IMR-90 (cell line): Measurements from ENCODE around the gene NR4A1. TPM values are rescaled to one million over a fixed set of nuclear protein-coding genes. Genes with fewer than 3 reads are reported as not detected.

ENCODE experiments used
- ATAC-seq: fragments of 200-7000 bp; cut with Tn5 transposase; 2 replicates; pipeline ENCODE4 v1.9.1; 2020; ENCODE audit warnings: low read depth, mild to moderate bottlenecking, moderate library complexity
- BruUV-seq: library from RNA; stranded (reverse); fragments of 400-500 nt; replicated peaks from 2 replicates; lab custom pipeline; 2021; lab: Mats Ljungman, UMichigan
- CTCF ChIA-PET: fragments of 300-600 bp; formaldehyde crosslinking; extraction: SDS; loops from one replicate; lab custom pipeline; 2021; ENCODE audit warnings: antibody characterized with exemption; lab: Yijun Ruan, JAX
- POLR2A ChIA-PET: fragments of 300-600 bp; sonication (Branson Sonifier 250); formaldehyde crosslinking; loops from one replicate; lab custom pipeline; 2022; ENCODE audit warnings: antibody characterized with exemption; ENCODE audit not compliant: unreplicated experiment; lab: Charles Lee
- DNase-seq: peaks from one replicate; pipeline ENCODE4 v3.0.0; 2013
- H2AFZ ChIP-seq: replicated peaks from 2 replicates; pipeline ENCODE3; 2013; ENCODE audit warnings: low read length, mild to moderate bottlenecking; ENCODE audit not compliant: poor library complexity
- H2AK5ac ChIP-seq: 2 replicates; pipeline ENCODE4 v1.6.1; 2013; ENCODE audit warnings: low read depth, low read length, inconsistent platforms
- H2AK9ac ChIP-seq: replicated peaks from 2 replicates; pipeline ENCODE3; 2013; ENCODE audit warnings: mild to moderate bottlenecking, low read depth, low read length, moderate library complexity; ENCODE audit not compliant: poor library complexity
- H2BK120ac ChIP-seq: 2 replicates; pipeline ENCODE4 v1.6.1; 2013; ENCODE audit warnings: low read depth, low read length, inconsistent platforms
- H2BK15ac ChIP-seq: 3 replicates; pipeline ENCODE4 v1.6.1; 2013; ENCODE audit warnings: low read depth, low read length, inconsistent platforms
- H2BK20ac ChIP-seq: 2 replicates; pipeline ENCODE4 v1.6.1; 2013; ENCODE audit warnings: low read depth, mild to moderate bottlenecking, inconsistent platforms, low read length, moderate library complexity
- H2BK5ac ChIP-seq: 2 replicates; pipeline ENCODE4 v1.6.1; 2013; ENCODE audit warnings: mild to moderate bottlenecking, low read depth, low read length, inconsistent platforms; ENCODE audit not compliant: poor library complexity, severe bottlenecking
- H3K14ac ChIP-seq: replicated peaks from 2 replicates; pipeline ENCODE4 v1.6.1; 2013; ENCODE audit warnings: low read depth, low read length, inconsistent platforms
- H3K18ac ChIP-seq: 2 replicates; pipeline ENCODE4 v1.6.1; 2013; ENCODE audit warnings: low read depth, low read length, control low read depth
- H3K23ac ChIP-seq: 2 replicates; pipeline ENCODE4 v1.6.1; 2013; ENCODE audit warnings: low read depth, low read length, inconsistent platforms
- H3K27ac ChIP-seq: 2 replicates; pipeline ENCODE4 v1.5.1; 2013; ENCODE audit warnings: mild to moderate bottlenecking, control low read depth, low read length; ENCODE audit not compliant: insufficient read depth
- H3K27me3 ChIP-seq: 2 replicates; pipeline ENCODE4 v1.6.1; 2013; ENCODE audit warnings: low read length; ENCODE audit not compliant: control insufficient read depth, insufficient read depth
- H3K36me3 ChIP-seq: 2 replicates; pipeline ENCODE4 v1.6.1; 2013; ENCODE audit warnings: low read length, mixed read lengths; ENCODE audit not compliant: control insufficient read depth, insufficient read depth
- H3K4ac ChIP-seq: 2 replicates; pipeline ENCODE4 v1.6.1; 2013; ENCODE audit warnings: low read depth, low read length, inconsistent platforms
- H3K4me1 ChIP-seq: 2 replicates; pipeline ENCODE4 v1.6.1; 2013; ENCODE audit warnings: low read length, mixed read lengths; ENCODE audit not compliant: control insufficient read depth, insufficient read depth
- H3K4me2 ChIP-seq: 2 replicates; pipeline ENCODE4 v1.6.1; 2013; ENCODE audit warnings: low read depth, mild to moderate bottlenecking, control low read depth, low read length, moderate library complexity
- H3K4me3 ChIP-seq: 2 replicates; pipeline ENCODE4 v1.5.1; 2013; ENCODE audit warnings: low read depth, mild to moderate bottlenecking, control low read depth, low read length, moderate library complexity; ENCODE audit not compliant: insufficient read depth
- H3K56ac ChIP-seq: 2 replicates; pipeline ENCODE4 v1.6.1; 2013; ENCODE audit warnings: low read length, inconsistent platforms; ENCODE audit not compliant: insufficient read depth; ENCODE audit errors: extremely low read depth
- H3K79me1 ChIP-seq, 2 experiments: 2 replicates each; pipeline ENCODE4 v1.6.1; 2013; ENCODE audit warnings: low read length in 2 of 2, inconsistent platforms in 1 of 2, low read depth in 1 of 2
- H3K9ac ChIP-seq: 2 replicates; pipeline ENCODE4 v1.6.1; 2013; ENCODE audit warnings: low read depth, low read length, control low read depth
- H3K9me1 ChIP-seq: 2 replicates; pipeline ENCODE4 v1.6.1; 2013; ENCODE audit warnings: low read length, inconsistent platforms; ENCODE audit not compliant: insufficient read depth
- H3K9me3 ChIP-seq: 2 replicates; pipeline ENCODE4 v1.6.1; 2013; ENCODE audit warnings: low read length; ENCODE audit not compliant: control insufficient read depth, insufficient read depth
- H4K20me1 ChIP-seq: 2 replicates; pipeline ENCODE4 v1.6.1; 2013; ENCODE audit warnings: low read length, inconsistent platforms; ENCODE audit not compliant: insufficient read depth
- H4K5ac ChIP-seq: 2 replicates; pipeline ENCODE4 v1.6.1; 2013; ENCODE audit warnings: mild to moderate bottlenecking, low read depth, low read length, control low read depth
- H4K8ac ChIP-seq, 2 experiments: 2 replicates each; pipeline ENCODE4 v1.6.1; 2013; ENCODE audit warnings: low read depth in 2 of 2, low read length in 2 of 2, control low read depth in 1 of 2, inconsistent platforms in 1 of 2
- H4K91ac ChIP-seq: 2 replicates; pipeline ENCODE4 v1.6.1; 2013; ENCODE audit warnings: low read depth, low read length, inconsistent platforms; ENCODE audit not compliant: insufficient read depth
- BHLHE40 ChIP-seq: fragments of 150-350 bp; IDR thresholded peaks from 2 replicates; pipeline ENCODE4 v1.6.1; 2016; ENCODE audit warnings: mild to moderate bottlenecking, low read depth, low read length
- CEBPB ChIP-seq: IDR thresholded peaks from 2 replicates; pipeline ENCODE4 v1.6.1; 2012; ENCODE audit warnings: low read depth, low read length, improper control_type of control experiment
- CHD1 ChIP-seq: IDR thresholded peaks from 2 replicates; pipeline ENCODE4 v1.6.1; 2012; ENCODE audit warnings: low read depth, low read length, improper control_type of control experiment
- FOS ChIP-seq: fragments of 150-350 bp; IDR thresholded peaks from 2 replicates; pipeline ENCODE4 v1.6.1; 2016; ENCODE audit warnings: low read depth, low read length
- MAZ ChIP-seq: IDR thresholded peaks from 2 replicates; pipeline ENCODE4 v1.6.1; 2012; ENCODE audit warnings: low read depth, mild to moderate bottlenecking, low read length, improper control_type of control experiment, moderate library complexity, borderline replicate concordance
- POLR2A ChIP-seq: IDR thresholded peaks from 2 replicates; pipeline ENCODE4 v1.6.1; 2012; ENCODE audit warnings: mild to moderate bottlenecking, low read depth, low read length
- RAD21 ChIP-seq: IDR thresholded peaks from 2 replicates; pipeline ENCODE4 v1.6.1; 2012; ENCODE audit warnings: low read length, improper control_type of control experiment
- RCOR1 ChIP-seq: IDR thresholded peaks from 2 replicates; pipeline ENCODE4 v1.6.1; 2012; ENCODE audit warnings: mild to moderate bottlenecking, low read length, improper control_type of control experiment; ENCODE audit not compliant: insufficient replicate concordance
- RFX5 ChIP-seq: IDR thresholded peaks from 2 replicates; pipeline ENCODE4 v1.8.0; 2012; ENCODE audit warnings: low read depth, mild to moderate bottlenecking, low read length, moderate library complexity
- SMC3 ChIP-seq: fragments of 150-350 bp; IDR thresholded peaks from 2 replicates; pipeline ENCODE4 v1.6.1; 2016; ENCODE audit warnings: low read depth, mild to moderate bottlenecking, antibody characterized with exemption, low read length, moderate library complexity
- WGBS, 2 experiments: methylation state at CpG; one replicate each; pipeline versions ENCODE4 v1.1.5 to v1.1.7; 2013; ENCODE audit warnings: missing lambda C conversion rate in 2 of 2; ENCODE audit not compliant: insufficient read length in 1 of 2; ENCODE audit errors: extremely low coverage in 2 of 2; 5-methylcytosine and 5-hydroxymethylcytosine counted together
- dilution Hi-C: fragments of 300-500 bp; cut with HindIII; formaldehyde crosslinking; loops from one replicate; pipeline ENCODE4 v1.14.3; 2018; ENCODE audit warnings: low sequenced_read_pairs; ENCODE audit not compliant: unreplicated experiment
- in situ Hi-C: fragments of 300-500 bp; cut with MboI; formaldehyde crosslinking; loops from 3 replicates; pipeline ENCODE4 v1.14.3; 2019; ENCODE audit warnings: low sequenced_read_pairs, inconsistent platforms, mixed read lengths
- intact Hi-C: fragments of 100-400 bp; cut with micrococcal nuclease; formaldehyde crosslinking; loops from 2 replicates; pipeline ENCODE4 v1.10.0; 2022
- polyA plus RNA-seq, 3 experiments: library from polyadenylated mRNA; depleted of rRNA; stranded (reverse); fragments of >200 nt; gene quantifications; 2 replicates each; pipeline ENCODE4 v1.2.3, GENCODE V29; 2012; ENCODE audit warnings: low replicate concordance in 1 of 3
- total RNA-seq: library from RNA; depleted of rRNA; stranded (reverse); fragments of >200 nt; gene quantifications from 2 replicates; pipeline ENCODE4 v1.2.3, GENCODE V29; 2012
- TF ChIP-seq, protein P1 (sequence below): conservative IDR thresholded peaks from 2 replicates; pipeline ENCODE4 v1.5.1; 2012; ENCODE audit warnings: mild to moderate bottlenecking, low read depth, low read length, improper control_type of control experiment
- TF ChIP-seq, protein P2 (sequence below): fragments of 150-350 bp; IDR thresholded peaks from 2 replicates; pipeline ENCODE4 v1.6.1; 2017; ENCODE audit warnings: mild to moderate bottlenecking, antibody characterized with exemption, low read length, low read depth

The NR4A1 gene
- total and polyA plus RNA-seq, 2 of the 4 experiments (the other 2 are of a cell fraction), result 6.6 to 34.1 TPM

DNA sequence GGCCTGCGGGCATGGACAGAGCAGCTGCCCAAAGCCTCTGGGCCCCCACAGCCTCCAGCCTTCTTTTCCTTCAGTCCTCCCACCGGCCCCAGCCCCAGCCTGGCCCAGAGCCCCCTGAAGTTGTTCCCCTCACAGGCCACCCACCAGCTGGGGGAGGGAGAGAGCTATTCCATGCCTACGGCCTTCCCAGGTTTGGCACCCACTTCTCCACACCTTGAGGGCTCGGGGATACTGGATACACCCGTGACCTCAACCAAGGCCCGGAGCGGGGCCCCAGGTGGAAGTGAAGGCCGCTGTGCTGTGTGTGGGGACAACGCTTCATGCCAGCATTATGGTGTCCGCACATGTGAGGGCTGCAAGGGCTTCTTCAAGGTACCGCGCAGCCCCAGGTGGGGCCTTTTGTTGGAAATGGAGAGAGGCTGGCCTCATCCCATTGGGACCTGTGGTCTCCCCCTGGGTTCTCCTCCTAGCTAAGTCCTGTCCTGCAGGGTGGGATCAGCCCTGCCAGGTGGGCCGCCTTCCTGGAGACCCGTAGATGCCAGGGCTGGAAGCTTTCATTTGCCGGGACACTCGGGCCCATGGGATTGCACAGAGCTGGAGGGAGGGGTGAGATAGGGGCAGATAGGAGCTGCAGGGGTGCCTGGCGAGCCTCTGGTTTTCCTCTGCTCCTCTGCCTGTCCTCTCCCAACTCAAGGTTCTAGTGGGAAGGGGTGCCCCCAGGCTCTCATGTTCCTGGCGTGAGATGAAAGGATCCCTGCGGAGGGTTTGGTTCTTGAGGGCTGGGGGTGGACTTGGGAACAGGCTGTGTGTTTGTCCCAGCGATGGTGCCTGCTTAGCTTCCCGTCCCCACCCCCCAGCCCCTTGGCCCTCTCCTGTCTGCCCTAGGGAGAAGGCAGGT, 3.8 kb downstream of the NR4A1 start:
- H2AFZ ChIP-seq, result no peak overlapping the region
- ATAC-seq (no peak), DNase-seq (peak; percentile 44)
- H3K9me3 ChIP-seq, result no peaks in the 10 kb centered on the region
- H3K9me1 ChIP-seq, result peaks cover 12% of the 10 kb centered on the region; the same call in 1 of the 2 replicates
- no peak overlapping the region for H3K4ac ChIP-seq
- no peak overlapping the region for H2AK9ac ChIP-seq
- no peak overlapping the region for H4K5ac ChIP-seq
- H3K27ac ChIP-seq, result no peak overlapping the region
- H2BK15ac ChIP-seq, result no peak overlapping the region
- H3K79me1 ChIP-seq, result peaks cover 0 to 50% of the 10 kb centered on the region in 2 experiments; a peak in 2 of 4 replicates
- ChIA-PET CTCF (interaction anchor here (0.6 kb wide), 1 partner anchor 596 kb away, joined by 4 read pairs; no protein-coding TSS in a partner anchor), POLR2A (no interaction called here)
- H3K56ac ChIP-seq, result no peak overlapping the region
- H3K14ac ChIP-seq, result no peak overlapping the region
- no peak overlapping the region for H4K91ac ChIP-seq
- H3K27me3 ChIP-seq, result no peaks in the 10 kb centered on the region
- intact Hi-C loops (no loop called here), dilution Hi-C loops (no loop called here), in situ Hi-C loops (no loop called here)
- no peak overlapping the region for H3K18ac ChIP-seq
- WGBS, 2 experiments, result no CpG with 5 or more reads among the region's 21 CpGs
- H3K23ac ChIP-seq, result no peak overlapping the region
- no peak overlapping the region for H2BK20ac ChIP-seq
- H3K36me3 ChIP-seq, result peaks cover 46% of the 10 kb centered on the region
- no peak overlapping the region for H2BK120ac ChIP-seq
- no peak overlapping the region for H3K9ac ChIP-seq
- peaks cover 46% of the 10 kb centered on the region for H4K20me1 ChIP-seq
- no peak overlapping the region for H3K4me2 ChIP-seq
- H2AK5ac ChIP-seq, result no peak overlapping the region
- no peak overlapping the region for H3K4me3 ChIP-seq
- no peak overlapping the region for H2BK5ac ChIP-seq
- TF ChIP-seq MAZ, result peak; percentile 17; the same call in 1 of the 2 replicates
- TF ChIP-seq CEBPB, result no peak
- peak; percentile 84 for TF ChIP-seq POLR2A
- TF ChIP-seq, protein P1, sequence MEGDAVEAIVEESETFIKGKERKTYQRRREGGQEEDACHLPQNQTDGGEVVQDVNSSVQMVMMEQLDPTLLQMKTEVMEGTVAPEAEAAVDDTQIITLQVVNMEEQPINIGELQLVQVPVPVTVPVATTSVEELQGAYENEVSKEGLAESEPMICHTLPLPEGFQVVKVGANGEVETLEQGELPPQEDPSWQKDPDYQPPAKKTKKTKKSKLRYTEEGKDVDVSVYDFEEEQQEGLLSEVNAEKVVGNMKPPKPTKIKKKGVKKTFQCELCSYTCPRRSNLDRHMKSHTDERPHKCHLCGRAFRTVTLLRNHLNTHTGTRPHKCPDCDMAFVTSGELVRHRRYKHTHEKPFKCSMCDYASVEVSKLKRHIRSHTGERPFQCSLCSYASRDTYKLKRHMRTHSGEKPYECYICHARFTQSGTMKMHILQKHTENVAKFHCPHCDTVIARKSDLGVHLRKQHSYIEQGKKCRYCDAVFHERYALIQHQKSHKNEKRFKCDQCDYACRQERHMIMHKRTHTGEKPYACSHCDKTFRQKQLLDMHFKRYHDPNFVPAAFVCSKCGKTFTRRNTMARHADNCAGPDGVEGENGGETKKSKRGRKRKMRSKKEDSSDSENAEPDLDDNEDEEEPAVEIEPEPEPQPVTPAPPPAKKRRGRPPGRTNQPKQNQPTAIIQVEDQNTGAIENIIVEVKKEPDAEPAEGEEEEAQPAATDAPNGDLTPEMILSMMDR, result no peak
- no peak; the same call in 1 of the 2 replicates for TF ChIP-seq CHD1
- TF ChIP-seq SMC3, result no peak
- no peak for TF ChIP-seq RFX5
- TF ChIP-seq FOS, result no peak
- TF ChIP-seq, protein P2, sequence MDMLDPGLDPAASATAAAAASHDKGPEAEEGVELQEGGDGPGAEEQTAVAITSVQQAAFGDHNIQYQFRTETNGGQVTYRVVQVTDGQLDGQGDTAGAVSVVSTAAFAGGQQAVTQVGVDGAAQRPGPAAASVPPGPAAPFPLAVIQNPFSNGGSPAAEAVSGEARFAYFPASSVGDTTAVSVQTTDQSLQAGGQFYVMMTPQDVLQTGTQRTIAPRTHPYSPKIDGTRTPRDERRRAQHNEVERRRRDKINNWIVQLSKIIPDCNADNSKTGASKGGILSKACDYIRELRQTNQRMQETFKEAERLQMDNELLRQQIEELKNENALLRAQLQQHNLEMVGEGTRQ, result peak; percentile 36
- no peak for TF ChIP-seq RAD21
- TF ChIP-seq BHLHE40, result 0 out of 2 replicates have a peak, but pooled peaks have one; percentile 11
- no peak for TF ChIP-seq RCOR1
- no peak overlapping the region for H4K8ac ChIP-seq
- peaks cover 17% of the 10 kb centered on the region for H3K4me1 ChIP-seq
- no TSS peak for BruUV-seq
